GM06990 (cell line): Measurements from ENCODE around the gene DIP2A.

Experiments
- DNase-seq: peaks from one replicate; pipeline ENCODE4 v3.0.0-alpha.2; 2011; ENCODE audit not compliant: insufficient read length; ENCODE audit errors: extremely low read depth
- H3K27me3 ChIP-seq: replicated peaks from 2 replicates; pipeline ENCODE4 v1.6.0; 2011; ENCODE audit warnings: low read length; ENCODE audit not compliant: control insufficient read depth, insufficient read depth
- H3K36me3 ChIP-seq: 2 replicates; pipeline ENCODE4 v1.5.1; 2011; ENCODE audit warnings: low read length; ENCODE audit not compliant: control insufficient read depth, insufficient read depth
- H3K4me3 ChIP-seq: replicated peaks from 2 replicates; pipeline ENCODE4 v1.5.1; 2011; ENCODE audit warnings: low read depth, mild to moderate bottlenecking, control low read depth, low read length
- CTCF ChIP-seq: IDR thresholded peaks from 2 replicates; pipeline ENCODE4 v1.5.1; 2011; ENCODE audit warnings: low read length, control low read depth, mild to moderate bottlenecking, inconsistent platforms; ENCODE audit not compliant: insufficient read depth, poor library complexity, severe bottlenecking

Gene DIP2A

GRCh38 chr21:46424039-46424591 is 34.6 kb upstream of the DIP2A start:
- TF ChIP-seq CTCF, result no peak
- DNase-seq, result no peak
- Histone ChIP-seq H3K36me3 (peaks cover 30% of the 10 kb centered on the region), H3K4me3 (no peak overlapping the region), H3K27me3 (no peaks in the 10 kb centered on the region)

GRCh38 chr21:46424621-46425020 is 34.1 kb upstream of the DIP2A start:
- no peaks in the 10 kb centered on the region for H3K27me3 ChIP-seq
- H3K36me3 ChIP-seq, result peaks cover 28% of the 10 kb centered on the region
- no peak overlapping the region for H3K4me3 ChIP-seq
- no peak for DNase-seq
- no peak for TF ChIP-seq CTCF

GRCh38 chr21:46425041-46425440 is 33.6 kb upstream of the DIP2A start:
- no peak for DNase-seq
- H3K4me3 ChIP-seq, result no peak overlapping the region
- no peaks in the 10 kb centered on the region for H3K27me3 ChIP-seq
- TF ChIP-seq CTCF, result no peak
- H3K36me3 ChIP-seq, result peaks cover 29% of the 10 kb centered on the region

- no peak overlapping the region for H3K4me3 ChIP-seq
- peaks cover 31% of the 10 kb centered on the region for H3K36me3 ChIP-seq
- TF ChIP-seq CTCF, result no peak
- DNase-seq, result no peak
- no peaks in the 10 kb centered on the region for H3K27me3 ChIP-seq
These were observed 33.1 kb upstream of the DIP2A start for GRCh38 chr21:46425571-46425970.

- TF ChIP-seq CTCF, result no peak
- DNase-seq, result no peak
- Histone ChIP-seq H3K4me3 (no peak overlapping the region), H3K36me3 (peaks cover 34% of the 10 kb centered on the region), H3K27me3 (no peaks in the 10 kb centered on the region)
These were observed 32.2 kb upstream of the DIP2A start for GRCh38 chr21:46426313-46427046.

GRCh38 chr21:46427516-46427915 is 31.2 kb upstream of the DIP2A start:
- no peak for TF ChIP-seq CTCF
- no peak for DNase-seq
- Histone ChIP-seq H3K27me3 (no peaks in the 10 kb centered on the region), H3K36me3 (peaks cover 34% of the 10 kb centered on the region), H3K4me3 (no peak overlapping the region)
